GM21515 (cell line): ENCODE results near the gene CBX2.
"Not testable (repeated sequence)": the region's sequence is repeated elsewhere in the genome, so short reads cannot be mapped to it uniquely, and the experiment has no call there.

Experiments
- ATAC-seq: cut with Tn5 transposase; IDR thresholded peaks from one replicate; pipeline ENCODE4 v1.9.1; 2021; ENCODE audit not compliant: unreplicated experiment

The CBX2 gene

DNA sequence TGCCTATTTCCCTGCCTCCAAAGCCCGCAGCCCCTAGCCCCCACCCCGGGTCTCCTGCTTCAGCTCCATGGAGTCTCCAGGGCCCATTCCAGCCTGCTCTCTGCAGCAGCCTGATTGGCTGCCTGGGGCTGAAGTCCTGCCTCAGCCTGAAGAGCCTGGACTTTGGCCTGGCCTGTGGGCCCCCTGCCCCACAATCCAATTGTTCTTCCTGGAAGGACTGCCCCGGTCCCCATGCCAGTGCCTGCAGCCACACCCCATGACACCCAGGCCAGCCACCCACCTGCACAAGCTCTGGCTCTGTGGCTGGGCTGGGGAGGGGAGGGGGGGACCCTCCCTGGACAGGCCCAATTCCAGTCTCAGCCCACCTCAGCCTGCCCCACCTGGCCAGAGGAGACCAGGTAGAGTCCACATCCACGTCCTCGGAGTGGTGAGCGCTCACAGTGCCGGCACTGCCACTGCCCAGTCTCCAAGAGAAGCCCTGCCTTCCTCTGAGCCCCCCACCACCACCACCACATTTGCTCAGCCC is 34.9 kb upstream of the CBX2 start:
- no peak for ATAC-seq

DNA sequence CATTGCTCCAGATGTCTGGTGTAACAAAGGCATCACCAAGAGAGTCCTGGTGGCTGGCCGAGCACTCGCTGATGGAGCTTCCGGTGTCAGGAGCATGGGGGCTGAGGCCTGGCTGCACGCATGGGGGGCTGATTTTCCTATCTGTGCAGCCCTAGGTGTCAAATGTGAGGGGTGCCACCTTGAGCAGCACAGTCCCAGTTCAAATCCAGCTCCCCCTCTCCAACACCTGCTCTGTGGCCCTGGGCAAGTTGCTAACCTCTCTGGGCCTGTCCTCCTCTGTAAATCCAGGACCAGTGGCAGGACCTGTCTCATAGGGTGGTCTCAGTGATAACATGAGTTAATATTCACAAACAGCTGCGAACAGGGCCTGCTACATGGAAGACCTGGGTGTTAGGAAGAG is 34.3 kb upstream of the CBX2 start:
- ATAC-seq = no peak

DNA sequence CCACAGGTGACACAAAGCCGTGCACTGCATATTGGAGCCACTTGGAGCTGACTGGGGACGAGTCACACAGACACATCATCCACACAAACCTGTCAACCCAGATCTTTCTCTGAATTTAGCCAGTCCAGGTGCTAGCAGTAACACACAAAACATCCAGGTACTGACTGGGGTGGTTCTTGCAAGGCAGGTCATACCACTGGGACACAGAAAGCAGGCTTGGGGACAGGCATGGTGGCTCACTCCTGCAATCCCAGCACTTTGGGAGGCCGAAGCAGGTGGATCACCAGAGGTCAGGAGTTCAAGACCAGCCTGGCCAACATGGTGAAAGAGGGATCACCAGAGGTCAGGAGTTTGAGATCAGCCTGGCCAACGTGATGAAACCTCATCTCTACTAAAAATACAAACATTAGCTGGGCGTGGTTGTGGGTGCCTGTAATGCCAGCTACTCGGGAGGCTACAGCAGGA is 32.3 kb upstream of the CBX2 start:
- ATAC-seq = no peak

DNA sequence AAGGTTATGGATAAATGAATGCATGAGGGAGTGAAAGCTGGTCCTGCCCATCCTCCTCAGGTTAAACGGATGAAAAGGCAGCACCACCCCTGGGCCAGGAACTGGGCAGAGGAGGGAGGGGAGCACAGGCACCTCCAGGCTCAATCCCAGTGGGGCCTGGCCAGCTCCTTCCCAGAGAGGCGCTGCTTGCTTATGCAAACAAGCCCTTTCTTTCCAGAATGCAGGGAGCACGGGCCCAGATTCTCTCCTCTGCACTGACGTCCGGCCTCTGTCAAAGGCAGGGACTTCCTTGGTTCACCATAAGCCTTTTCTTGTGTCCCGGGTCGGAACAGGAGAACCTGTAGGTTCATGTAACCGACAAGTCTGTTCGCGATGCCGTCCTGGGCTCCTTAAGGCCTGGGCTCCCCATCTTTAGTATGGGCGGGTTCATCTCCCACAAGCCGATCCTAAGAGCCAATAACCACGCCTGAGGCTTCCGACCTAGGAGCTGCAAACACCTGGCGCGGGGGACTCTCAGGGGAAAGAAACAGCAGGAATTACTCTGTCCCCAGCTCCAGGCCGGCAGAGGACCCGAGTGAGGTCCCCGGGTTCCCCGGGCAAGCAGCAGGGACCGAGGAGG is 30.9 kb upstream of the CBX2 start:
- no peak for ATAC-seq

DNA sequence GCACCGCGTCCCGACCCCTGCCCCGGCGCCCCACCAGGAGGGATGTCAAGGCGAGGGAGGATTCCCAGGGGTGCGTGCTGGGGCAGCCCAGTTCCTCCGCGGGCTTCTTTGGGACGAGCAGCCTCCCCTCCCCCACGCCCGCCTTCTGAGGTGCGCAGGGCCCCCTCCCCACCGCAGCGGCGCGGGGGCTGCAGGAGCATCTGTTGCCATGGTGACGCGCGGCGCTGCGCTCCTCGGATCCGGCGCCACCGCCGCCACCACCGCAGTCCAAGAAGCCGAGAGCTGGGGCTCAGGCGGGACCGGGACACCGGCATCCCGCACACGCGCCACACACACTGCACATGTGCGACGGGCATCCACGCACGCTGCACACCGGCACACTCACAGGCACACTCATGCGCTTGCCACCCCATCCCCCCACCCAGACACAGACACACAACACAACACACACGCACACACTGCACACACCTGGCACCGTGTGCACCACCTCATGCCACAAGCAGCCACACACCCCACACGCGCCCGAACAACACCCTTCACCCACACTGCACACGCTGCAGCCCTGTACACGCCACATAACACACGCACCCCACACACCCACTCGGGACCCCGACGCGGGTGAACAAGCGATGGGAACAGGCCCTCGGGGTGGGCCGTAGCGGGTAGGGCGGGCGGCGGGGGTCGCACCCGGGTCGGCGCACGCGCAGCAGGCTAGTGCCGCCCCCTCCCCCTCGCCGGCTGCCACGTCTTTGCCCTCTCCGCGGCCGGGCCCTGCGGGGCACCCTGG is 30.2 kb upstream of the CBX2 start:
- ATAC-seq = no peak

DNA sequence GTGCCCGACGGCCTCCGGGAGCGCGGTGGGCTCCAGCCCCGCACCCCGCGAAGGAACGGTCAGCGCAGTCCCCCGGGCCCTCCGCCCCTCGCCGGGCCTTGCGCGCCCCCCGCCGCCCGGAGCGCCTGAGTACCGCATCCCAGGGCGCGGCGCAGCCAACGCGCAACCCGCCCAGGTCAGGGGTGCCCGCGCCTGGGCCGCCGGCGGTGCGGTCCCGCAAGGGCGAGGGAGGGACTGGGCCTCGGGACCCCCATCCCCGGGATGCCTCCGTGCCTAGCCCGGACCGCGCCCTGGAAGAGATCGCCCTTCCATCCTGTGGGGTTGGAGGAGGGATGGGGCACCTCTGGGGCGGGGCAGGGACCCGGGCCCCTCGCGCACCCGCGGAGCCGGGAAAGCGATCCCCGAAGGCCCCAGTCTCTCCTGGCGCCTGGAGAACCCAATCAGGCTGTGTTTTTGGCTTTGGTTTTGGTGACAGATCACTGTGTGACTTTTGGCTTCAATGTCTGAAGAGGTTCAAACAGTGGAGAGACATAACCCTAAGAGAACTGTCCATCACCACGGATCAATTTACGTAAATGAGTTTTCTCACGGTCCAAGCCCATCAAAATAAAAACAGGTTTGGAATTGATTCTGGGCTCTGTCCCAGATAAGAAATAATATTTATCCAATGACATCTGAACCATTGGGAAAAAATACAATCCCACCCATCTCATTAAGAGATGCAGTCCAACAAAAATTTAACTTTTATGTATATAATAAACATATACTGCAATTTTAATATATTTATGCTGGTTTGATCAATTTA is 29.5 kb upstream of the CBX2 start:
- ATAC-seq = no peak

DNA sequence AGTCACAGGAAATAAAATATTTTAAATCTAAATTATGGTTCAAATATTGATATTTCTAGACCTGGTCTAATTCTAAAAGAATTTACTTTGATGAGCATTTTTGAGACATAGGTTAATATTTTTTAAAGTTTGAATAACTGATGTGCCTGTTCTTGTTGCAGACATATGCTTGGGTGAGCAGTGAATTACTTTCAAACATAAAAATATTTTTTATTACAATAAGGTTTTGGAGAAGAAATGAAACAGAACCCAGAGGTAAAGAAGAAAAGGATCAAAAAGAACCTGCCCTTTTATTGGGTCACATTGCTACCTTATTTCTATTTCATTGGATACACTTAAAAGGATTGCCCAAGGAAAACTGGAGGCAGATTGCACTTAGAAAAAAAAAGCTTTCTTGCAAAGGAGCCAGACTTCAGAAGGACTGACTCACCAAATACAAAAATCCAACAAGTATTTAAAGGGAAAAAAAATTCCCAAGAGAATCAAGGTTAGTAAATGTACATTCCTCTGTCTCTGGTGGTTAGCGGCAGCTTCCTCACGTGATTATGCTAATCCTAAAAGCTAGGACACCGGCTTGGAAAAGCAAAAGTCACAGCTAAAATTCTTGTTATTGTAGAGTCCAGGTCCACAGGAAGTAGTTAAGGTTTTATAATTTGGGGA is 28.7 kb upstream of the CBX2 start:
- ATAC-seq = no peak

DNA sequence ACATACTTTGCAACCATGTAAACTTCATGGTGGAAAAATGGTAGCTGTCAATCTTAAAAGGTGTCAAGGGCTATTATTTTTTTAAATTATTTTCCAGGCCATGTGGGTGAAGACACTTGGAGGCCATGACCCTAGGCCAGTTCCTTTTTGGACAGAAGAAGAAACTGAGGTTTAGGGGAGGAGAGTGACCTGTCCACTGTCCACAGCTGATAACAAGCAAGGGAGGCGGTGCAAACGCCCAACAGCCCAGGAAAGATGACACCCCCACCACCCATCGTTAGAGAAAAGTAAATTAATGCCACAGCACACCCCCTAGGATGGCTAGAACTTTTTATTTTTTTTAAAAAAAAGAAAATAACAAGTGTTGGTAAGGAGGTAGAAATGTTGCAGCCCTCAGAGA is 28.0 kb upstream of the CBX2 start:
- ATAC-seq = no peak

DNA sequence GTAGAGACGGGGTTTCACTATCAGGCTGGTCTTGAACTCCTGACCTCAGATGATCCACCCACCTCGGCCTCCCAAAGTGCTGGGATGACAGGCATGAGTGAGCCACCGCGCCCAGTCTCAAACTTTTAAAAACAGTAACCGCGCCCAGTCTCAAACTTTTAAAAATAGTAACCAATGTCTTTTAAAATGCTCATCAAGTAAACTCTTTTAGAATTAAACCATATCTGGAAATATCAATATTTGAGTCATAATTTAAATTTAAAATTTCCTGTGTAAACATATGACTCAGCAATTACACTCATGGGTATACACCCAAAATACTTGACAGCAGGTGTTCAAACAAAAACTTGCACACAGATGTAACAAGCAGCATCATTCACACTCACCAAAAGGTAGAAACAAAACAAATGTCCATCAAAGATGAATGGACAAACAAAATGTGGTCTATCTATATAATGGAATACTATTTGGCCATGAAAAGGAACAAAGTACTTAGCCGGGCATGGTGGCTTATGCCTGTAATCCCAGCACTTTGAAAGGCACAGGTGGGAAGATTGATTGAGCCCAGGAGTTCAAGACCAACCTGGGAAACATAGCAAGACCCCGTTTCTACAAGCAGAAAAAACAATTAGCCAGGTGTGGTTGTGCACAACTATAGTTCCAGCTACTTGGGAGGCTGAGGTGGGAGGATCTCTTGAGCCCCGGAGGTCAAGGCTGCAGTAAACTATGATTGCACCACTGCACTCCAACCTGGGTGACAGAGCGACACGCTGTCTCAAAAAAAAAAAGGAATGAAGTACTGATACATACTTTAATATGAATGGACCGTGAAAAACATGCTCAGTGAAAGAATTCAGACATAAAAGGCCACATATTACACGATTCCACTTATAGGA is 27.1 kb upstream of the CBX2 start:
- no peak for ATAC-seq

- no peak for ATAC-seq
Measured at GRCh38 chr17:79752175-79752574, 25.8 kb upstream of the CBX2 start.

GRCh38 chr17:79754370-79754769 is 23.6 kb upstream of the CBX2 start:
- ATAC-seq = no peak

- not testable (repeated sequence) for ATAC-seq
Measured at GRCh38 chr17:79754903-79755302, 23.0 kb upstream of the CBX2 start.

DNA sequence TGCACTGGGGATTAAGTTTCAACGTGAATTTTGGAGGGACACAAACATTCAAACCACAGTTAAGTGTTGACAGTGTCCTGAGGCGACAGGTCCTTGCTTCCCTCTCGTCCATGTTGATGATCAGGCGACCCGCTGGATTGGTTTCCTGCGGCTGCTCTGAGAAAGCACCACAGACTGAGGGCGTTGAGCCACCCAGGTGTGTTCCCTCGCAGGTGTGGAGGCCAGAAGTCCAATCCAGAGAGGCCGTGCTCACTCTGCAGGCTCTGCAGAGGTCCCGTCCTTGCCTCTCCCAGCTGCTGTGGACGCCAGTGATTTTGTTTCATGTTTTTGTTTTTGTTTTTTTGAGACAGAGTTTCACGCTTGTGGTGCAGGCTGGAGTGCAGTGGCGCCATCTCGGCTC is 22.4 kb upstream of the CBX2 start:
- ATAC-seq = no peak

GRCh38 chr17:79757140-79757745 is 20.7 kb upstream of the CBX2 start:
- ATAC-seq = no peak

GRCh38 chr17:79758271-79758670 is 19.7 kb upstream of the CBX2 start:
- ATAC-seq = no peak

DNA sequence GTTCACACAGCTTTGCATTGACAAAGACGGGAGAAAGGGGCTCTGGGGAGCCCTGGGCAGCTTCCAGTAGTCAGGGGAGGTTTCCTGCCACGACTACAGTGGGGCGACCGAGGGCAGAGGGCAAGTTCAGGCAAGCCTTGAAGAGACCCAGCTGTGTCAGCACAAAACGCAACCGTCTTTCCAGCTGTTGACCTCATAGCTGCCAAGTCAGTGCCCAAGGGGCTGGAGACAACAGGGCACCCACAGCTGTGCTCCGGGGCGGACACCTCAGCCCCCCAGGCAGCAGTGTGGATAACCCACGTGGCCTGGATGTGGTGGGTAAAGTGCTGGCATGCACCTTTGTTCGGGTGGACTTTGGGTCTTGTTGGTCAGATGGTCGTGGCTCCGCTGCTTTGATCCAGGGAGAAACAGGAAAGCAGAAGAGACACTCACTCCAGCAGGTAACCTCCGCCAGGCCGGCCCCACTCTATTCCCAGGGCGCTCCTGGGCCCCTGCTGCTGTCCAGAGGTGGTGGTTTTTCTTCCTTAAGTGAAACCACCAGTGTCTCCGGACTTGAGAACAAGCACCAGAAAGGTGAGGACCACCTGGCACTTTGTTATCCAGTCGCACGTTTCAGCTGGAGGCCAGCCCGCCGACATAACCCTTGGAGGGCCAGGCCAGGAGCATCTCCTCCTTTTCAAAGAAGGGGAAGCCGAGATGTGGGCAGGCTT is 17.6 kb upstream of the CBX2 start:
- no peak for ATAC-seq

- no peak for ATAC-seq
Measured at GRCh38 chr17:79761894-79762589, 15.9 kb upstream of the CBX2 start.

DNA sequence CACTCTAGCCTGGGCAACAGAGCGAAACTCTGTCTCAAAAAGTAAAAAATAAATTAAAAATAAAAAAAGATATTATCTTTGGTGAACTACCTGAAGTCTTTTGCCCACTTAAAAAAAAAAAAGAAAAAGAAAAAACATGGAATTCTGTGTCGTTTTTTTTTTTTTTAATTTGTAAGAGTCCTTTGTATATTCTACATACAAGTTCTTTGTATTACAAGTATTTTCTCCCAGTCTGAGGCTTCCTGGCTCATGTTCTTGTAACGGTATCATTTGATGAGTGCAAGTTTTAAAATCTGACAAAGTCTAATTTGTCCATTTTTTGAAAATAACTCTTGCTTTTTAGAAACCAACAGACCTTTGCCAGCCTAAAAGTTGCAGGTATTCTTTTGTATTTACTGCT is 12.2 kb upstream of the CBX2 start:
- no peak for ATAC-seq
